IMR-90 (cell line): ENCODE results near the gene WNT8B.

ENCODE experiments used
- BHLHE40 ChIP-seq: fragments of 150-350 bp; IDR thresholded peaks from 2 replicates; pipeline ENCODE4 v1.6.1; 2016; ENCODE audit warnings: mild to moderate bottlenecking, low read depth, low read length
- CEBPB ChIP-seq: IDR thresholded peaks from 2 replicates; pipeline ENCODE4 v1.6.1; 2012; ENCODE audit warnings: low read depth, low read length, improper control_type of control experiment
- CHD1 ChIP-seq: IDR thresholded peaks from 2 replicates; pipeline ENCODE4 v1.6.1; 2012; ENCODE audit warnings: low read depth, low read length, improper control_type of control experiment
- FOS ChIP-seq: fragments of 150-350 bp; IDR thresholded peaks from 2 replicates; pipeline ENCODE4 v1.6.1; 2016; ENCODE audit warnings: low read depth, low read length
- MAFK ChIP-seq: IDR thresholded peaks from 2 replicates; pipeline ENCODE4 v1.6.1; 2012; ENCODE audit warnings: low read depth, low read length, improper control_type of control experiment
- MAZ ChIP-seq: IDR thresholded peaks from 2 replicates; pipeline ENCODE4 v1.6.1; 2012; ENCODE audit warnings: low read depth, mild to moderate bottlenecking, low read length, improper control_type of control experiment, moderate library complexity, borderline replicate concordance
- MXI1 ChIP-seq: IDR thresholded peaks from 2 replicates; pipeline ENCODE4 v1.6.1; 2012; ENCODE audit warnings: low read depth, mild to moderate bottlenecking, low read length, moderate library complexity, borderline replicate concordance
- POLR2A ChIP-seq: IDR thresholded peaks from 2 replicates; pipeline ENCODE4 v1.6.1; 2012; ENCODE audit warnings: mild to moderate bottlenecking, low read depth, low read length
- RAD21 ChIP-seq: IDR thresholded peaks from 2 replicates; pipeline ENCODE4 v1.6.1; 2012; ENCODE audit warnings: low read length, improper control_type of control experiment
- RCOR1 ChIP-seq: IDR thresholded peaks from 2 replicates; pipeline ENCODE4 v1.6.1; 2012; ENCODE audit warnings: mild to moderate bottlenecking, low read length, improper control_type of control experiment; ENCODE audit not compliant: insufficient replicate concordance
- RFX5 ChIP-seq: IDR thresholded peaks from 2 replicates; pipeline ENCODE4 v1.8.0; 2012; ENCODE audit warnings: low read depth, mild to moderate bottlenecking, low read length, moderate library complexity
- SMC3 ChIP-seq: fragments of 150-350 bp; IDR thresholded peaks from 2 replicates; pipeline ENCODE4 v1.6.1; 2016; ENCODE audit warnings: low read depth, mild to moderate bottlenecking, antibody characterized with exemption, low read length, moderate library complexity
- TF ChIP-seq, protein P1 (sequence below): conservative IDR thresholded peaks from 2 replicates; pipeline ENCODE4 v1.5.1; 2012; ENCODE audit warnings: mild to moderate bottlenecking, low read depth, low read length, improper control_type of control experiment
- TF ChIP-seq, protein P2 (sequence below): fragments of 150-350 bp; IDR thresholded peaks from 2 replicates; pipeline ENCODE4 v1.6.1; 2016; ENCODE audit warnings: low read depth, mild to moderate bottlenecking, low read length, moderate library complexity, borderline replicate concordance

DNA sequence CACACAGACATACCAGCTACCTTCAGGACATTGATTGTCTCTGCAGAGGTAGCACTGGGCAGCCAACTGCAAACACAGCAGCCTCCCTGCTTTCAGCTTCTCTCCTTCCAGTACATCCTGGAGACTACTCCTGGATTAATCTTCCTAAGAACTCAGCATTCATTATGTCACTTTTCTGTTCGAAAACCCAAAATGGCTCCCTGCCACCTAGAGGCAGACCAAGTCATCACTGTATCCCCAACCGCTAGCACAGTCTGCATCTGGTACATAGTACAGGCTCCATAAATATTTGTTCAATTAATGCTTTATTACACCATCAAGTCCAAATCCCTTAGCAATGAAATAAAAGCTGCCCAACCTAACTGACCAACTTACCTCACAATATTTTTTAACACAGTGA lies 61.8 kb downstream of the WNT8B start:
- TF ChIP-seq, protein P1, sequence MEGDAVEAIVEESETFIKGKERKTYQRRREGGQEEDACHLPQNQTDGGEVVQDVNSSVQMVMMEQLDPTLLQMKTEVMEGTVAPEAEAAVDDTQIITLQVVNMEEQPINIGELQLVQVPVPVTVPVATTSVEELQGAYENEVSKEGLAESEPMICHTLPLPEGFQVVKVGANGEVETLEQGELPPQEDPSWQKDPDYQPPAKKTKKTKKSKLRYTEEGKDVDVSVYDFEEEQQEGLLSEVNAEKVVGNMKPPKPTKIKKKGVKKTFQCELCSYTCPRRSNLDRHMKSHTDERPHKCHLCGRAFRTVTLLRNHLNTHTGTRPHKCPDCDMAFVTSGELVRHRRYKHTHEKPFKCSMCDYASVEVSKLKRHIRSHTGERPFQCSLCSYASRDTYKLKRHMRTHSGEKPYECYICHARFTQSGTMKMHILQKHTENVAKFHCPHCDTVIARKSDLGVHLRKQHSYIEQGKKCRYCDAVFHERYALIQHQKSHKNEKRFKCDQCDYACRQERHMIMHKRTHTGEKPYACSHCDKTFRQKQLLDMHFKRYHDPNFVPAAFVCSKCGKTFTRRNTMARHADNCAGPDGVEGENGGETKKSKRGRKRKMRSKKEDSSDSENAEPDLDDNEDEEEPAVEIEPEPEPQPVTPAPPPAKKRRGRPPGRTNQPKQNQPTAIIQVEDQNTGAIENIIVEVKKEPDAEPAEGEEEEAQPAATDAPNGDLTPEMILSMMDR: no peak
- TF ChIP-seq SMC3 (no peak), RCOR1 (no peak), MAZ (no peak), POLR2A (no peak), FOS (no peak), MAFK (no peak), RAD21 (no peak), MXI1 (no peak), RFX5 (no peak), CHD1 (no peak), CEBPB (no peak), BHLHE40 (no peak)
- TF ChIP-seq, protein P2, sequence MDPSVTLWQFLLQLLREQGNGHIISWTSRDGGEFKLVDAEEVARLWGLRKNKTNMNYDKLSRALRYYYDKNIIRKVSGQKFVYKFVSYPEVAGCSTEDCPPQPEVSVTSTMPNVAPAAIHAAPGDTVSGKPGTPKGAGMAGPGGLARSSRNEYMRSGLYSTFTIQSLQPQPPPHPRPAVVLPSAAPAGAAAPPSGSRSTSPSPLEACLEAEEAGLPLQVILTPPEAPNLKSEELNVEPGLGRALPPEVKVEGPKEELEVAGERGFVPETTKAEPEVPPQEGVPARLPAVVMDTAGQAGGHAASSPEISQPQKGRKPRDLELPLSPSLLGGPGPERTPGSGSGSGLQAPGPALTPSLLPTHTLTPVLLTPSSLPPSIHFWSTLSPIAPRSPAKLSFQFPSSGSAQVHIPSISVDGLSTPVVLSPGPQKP: no peak
